LoVo (cell line): Measurements from ENCODE around the gene HINT2.

Experiments used
- DNase-seq: peaks from one replicate; pipeline ENCODE4 v3.0.0-alpha.2; 2016; ENCODE audit warnings: low spot score

HINT2 gene

GRCh38 chr9:35840881-35841644, 26.2 kb upstream of the HINT2 start:
- no peak for DNase-seq

DNA sequence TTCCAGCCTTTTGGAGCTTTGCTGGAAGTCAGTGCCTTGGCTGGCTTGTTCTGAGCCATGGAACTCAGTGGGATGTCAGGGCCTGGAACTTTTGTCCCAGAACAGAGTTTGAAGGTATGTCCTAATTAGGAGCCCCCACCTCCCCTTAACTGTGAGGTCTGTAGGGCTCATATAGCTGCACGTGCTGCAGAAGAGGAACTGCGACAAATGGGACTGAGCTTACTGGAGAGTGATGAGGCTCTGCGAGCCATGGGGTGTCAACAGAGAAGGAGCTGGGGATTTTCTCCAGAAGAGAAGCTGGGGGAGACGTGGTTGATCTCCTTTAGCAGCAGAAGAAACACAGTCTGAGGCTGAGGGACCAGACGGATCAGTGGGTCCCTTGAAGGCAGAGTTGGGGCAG, 25.1 kb upstream of the HINT2 start:
- DNase-seq, result no peak

DNA sequence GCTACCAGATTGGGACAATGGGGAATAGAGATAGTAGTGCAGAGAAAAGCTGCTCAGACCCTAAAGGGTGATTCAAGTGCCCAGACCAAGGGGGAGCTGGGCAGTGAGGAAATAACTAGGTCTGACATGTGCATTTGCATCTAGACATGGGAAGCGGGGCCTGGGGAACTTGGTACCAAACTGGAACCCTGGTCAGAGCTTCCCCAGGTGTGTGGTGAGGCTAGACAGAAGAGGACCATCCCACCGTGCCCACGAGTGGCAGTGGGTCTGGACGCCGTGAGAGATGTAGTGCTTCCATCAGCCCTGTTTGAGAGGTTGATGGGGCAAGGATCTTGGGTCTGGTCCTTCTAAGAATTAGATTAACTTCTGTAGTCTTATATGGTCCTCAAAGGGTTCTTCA, 21.8 kb upstream of the HINT2 start:
- DNase-seq, result no peak

- no peak for DNase-seq
Observed at GRCh38 chr9:35835766-35836165, 20.9 kb upstream of the HINT2 start.

GRCh38 chr9:35835216-35835632, 20.4 kb upstream of the HINT2 start:
- DNase-seq, result no peak

GRCh38 chr9:35834260-35835215, 19.7 kb upstream of the HINT2 start:
- DNase-seq, result no peak

GRCh38 chr9:35832814-35833213, 18.0 kb upstream of the HINT2 start:
- DNase-seq, result no peak

GRCh38 chr9:35831040-35831439, 16.2 kb upstream of the HINT2 start:
- no peak for DNase-seq

- DNase-seq, result no peak
Observed at GRCh38 chr9:35829764-35830096, 14.9 kb upstream of the HINT2 start.

DNA sequence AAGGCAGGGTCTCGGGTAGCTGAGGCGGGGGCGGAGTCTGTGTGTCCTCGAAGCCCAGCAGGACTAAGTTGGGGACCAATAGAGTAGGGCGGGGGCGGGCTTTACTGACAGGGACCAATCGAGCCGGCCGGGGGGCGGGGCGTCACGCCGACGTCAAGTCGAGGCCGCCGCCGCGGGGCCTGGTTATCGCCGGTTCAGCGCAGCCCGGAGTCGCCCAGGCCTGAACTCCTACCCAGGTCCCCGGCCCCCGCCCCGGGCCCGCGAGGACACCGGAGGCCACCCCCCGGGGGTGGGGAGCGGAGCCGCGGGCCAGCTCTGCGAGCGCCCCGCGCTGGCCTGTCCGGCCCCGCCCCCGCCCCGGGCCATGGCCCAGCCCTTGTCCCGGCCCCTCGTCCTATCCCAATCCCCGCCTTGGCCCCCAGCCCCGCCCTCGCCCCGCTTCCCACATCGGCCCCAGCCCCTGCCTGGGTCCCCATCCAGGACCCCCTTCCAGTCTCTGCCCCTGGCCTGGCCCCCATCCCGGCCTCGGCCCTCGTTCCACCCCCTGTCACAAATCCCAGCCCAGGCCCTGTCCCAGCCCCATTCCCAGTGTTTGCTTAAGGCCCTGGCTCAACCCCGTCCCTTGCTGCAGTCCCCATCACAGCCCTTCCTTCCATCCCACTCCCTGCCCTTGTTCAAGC, 14.4 kb upstream of the HINT2 start, which contains the start of gene TMEM8B:
TMEM8B (plus strand) TSS at position 145 of the 680 bp plus-strand sequence; CDS start at position 365, 220 bp downstream.
- peak; percentile 90 for DNase-seq

DNA sequence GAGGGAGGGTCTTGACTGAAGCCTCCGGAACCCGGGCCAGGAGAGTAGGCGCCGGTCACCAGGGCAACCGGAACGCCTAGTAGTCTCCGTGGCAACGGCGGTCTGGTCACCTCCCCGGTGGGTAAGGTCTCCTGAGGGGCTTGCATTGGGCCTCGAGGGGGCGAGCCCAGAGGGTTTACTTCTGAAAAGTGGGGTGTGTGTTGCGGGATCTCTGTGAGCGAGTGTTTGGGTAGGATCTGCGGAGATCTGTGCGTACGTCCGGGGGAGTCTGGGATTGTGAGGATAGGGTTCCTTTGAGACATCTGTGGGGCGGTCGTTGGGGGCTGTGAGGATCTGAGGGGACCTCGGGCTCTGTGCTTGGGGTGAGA, 13.9 kb upstream of the HINT2 start, which contains the start of gene FAM221B:
FAM221B (minus strand) TSS at position 17 of the 368 bp plus-strand sequence. CDS start 2,571 bp downstream, outside the sequence.
- DNase-seq, result no peak

- no peak for DNase-seq
Observed at GRCh38 chr9:35827486-35827885, 12.6 kb upstream of the HINT2 start.

DNA sequence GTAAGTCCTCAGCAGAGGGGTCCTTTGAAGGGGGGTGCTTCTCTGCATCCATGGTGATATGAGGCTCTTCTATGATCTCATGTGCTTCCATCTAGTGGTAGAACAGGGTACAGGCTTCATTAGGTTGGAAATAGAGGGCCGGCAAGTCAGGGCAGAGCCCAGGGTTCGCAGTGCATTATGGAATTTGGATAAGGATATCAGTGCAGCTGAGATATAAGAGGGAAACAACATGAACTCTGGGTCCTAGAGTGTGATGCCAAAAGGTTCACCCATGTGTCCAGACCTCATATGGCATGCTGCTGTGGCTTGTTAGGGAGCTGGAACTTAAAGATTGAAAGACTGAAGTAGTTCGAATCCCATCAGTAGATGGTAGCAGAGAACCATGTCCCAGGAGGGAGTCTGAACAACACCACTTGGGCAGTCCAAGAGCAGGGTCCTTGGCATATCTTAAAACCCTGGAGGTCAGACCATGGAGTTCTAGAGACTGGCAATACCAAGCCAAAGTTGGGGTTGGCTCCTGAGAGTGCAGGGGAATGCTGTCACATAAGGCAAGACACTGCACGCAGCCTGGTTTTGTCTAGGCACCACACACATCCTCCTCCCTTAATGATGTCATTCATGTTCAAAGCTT, 11.3 kb upstream of the HINT2 start:
- DNase-seq, result peak; percentile 48

DNA sequence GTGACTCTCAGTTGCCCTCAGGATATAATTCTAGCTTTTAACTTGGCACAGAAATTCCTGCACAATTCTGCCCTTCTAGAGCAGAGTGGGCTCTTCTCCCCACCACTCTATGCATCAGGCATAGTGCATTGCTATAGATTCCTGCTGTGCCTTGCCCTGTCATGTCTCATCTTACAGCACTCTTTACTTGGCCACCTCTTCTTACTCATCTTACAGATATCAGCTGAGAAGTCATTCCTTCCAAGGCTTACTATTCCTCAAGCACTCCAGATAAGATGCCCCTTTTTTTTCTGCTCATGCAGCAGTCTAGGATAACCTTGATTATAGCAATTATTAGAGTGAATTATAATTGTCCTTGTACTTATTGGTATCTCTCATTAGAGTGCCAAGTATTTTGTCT, 8.1 kb upstream of the HINT2 start:
- no peak for DNase-seq

DNA sequence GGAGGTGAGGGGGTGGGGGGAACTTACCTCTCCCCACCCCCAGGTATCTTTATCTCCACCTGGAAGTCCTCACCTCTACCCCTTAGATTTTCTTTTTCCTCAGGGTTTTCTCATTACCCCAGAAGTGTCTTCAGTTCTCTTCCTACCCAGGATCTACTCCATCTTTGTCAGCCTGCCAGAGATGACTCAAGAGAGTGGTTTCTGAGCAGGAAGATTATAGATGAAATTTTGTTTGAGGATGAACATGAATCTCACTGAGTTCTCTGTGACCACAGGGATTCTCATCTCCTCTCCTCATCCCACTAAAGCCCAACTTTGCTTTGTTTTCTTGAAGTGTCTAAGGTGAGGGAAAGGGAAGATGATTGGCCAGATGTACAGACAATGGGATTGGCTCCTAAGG, 5.2 kb upstream of the HINT2 start:
- no peak for DNase-seq

DNA sequence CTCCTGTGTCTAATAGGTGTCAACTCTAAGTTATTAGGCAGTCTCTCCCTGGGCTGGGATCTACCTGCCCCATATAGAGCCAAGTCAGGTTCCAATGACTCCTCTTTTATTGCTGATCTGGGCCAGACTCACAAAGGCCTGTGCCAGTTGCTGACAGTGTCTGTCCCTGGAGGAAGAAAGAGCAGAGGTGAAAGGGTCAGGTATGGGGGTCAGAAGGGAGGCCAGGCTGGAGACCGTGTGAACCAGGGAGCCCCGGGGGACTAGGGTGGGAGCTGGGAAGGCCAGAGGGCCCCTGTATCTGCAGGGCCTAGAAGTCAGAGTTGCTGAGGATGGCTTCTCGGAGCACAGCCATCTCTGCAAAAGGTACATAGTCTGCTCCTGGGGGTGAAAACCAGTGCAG, 3.5 kb upstream of the HINT2 start:
- no peak for DNase-seq

- no peak for DNase-seq
Observed at GRCh38 chr9:35816708-35817107, 1.9 kb upstream of the HINT2 start.

DNA sequence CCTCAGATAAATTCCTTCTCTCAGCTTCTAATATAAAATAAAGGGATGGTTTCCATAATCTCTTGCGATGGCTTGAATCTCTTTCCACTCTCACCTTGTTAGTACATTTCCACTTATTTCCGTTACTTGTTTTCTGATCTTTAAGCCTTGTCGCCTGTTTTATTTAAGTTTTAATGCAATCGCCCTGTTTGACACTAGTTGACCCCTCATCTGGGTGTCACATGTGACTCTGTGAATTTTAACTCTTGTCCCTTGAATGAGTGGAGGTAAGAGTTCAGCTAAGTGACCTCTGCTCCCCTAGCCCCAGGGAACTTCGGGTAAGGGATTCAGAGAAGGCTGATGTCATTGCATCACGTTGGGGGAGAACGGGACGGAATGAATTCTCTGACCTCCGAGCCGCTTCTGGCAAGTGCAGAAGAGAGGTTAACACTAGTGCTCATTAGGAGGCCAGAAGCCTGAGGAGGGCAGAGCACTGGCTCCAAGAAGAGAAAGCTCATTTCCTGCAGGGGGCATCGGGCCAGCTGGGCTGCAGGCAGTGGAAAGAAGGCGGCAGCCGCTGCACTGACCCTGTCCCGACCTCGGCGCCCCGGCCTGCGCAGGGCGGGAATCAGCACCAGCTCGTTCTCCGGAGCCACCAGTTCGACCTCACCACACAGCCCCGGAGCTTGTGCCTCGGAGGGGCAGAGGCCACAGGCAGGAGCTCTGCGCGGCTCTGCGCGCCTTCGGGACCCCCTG, 569 bp downstream of the HINT2 start:
- DNase-seq, result peak; percentile 48

- peak; percentile 49 for DNase-seq
Observed at GRCh38 chr9:35813434-35814105, 1.3 kb downstream of the HINT2 start.

DNA sequence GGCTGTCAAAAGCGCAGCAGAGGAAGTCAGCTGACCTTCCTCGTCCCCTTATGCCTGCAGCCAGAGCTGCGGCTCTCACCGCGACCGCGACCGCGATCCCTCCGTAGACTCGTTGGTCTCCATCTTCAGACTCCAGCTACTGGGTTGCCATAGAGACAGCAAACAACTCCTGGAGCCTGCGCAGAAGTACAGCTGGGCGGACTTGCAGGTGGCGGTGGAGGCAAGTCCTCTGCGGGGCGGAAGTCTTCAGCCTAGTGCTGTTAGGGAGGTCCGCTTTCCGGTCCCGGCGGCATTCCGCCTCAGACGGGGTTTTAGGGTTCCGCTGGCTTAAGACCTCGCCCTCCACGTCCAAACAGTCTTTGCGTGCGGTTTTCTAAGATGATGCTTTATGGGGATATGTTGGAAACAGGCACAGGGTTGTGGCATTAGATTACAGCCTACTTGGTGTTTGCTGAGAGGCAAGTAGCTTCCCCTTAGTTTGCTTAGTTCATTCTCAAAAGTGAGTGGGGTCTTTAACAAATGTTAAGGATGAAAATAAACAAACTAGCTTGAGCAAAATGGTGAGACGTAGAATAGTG, 2.7 kb downstream of the HINT2 start, which contains the start of gene SPAG8:
SPAG8 (minus strand) TSS at position 238 of the 578 bp plus-strand sequence; CDS start at position 123, 115 bp downstream.
- DNase-seq, result peak; percentile 16
